NCI-H2196 treated with DMSO at 0.1 percent for 48 hours (cell line): ENCODE data around the gene KRTAP13-2.

Source experiments
- DNase-seq: peaks from one replicate; lab custom pipeline; 2025; ENCODE audit not compliant: unreplicated experiment; lab: John Stamatoyannopoulos, UW

Gene KRTAP13-2

DNA sequence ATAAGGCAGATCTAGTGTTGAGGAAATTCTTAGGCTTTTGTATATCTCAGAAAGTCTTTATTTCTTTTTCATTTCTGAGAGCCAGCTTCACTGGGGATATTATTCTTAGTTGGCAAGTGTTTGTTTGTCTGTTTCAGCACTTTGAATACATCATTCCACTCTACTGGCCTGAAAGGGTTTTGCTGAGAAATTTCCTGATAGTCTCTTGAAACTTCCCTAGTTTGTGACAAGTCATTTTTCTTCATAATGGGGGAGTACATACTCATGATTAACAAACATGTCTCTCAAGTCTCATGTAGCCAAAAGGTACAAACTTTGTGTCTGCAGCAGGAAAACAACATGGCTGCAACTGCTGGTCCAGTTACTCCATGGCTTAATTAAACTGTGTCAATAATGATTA, 45.7 kb downstream of the KRTAP13-2 start:
- no peak for DNase-seq
